T-helper 1 cell treated with Interleukin-12 subunit alpha and Interleukin-12 subunit beta and Interleukin-4 antibody, amounts not matched to agents 30 ng/mL and 1 ng/mL, for 36 hours (primary cell): Measurements from ENCODE around the gene ATM. TPM values are rescaled to one million over a fixed set of nuclear protein-coding genes. Genes with fewer than 3 reads are reported as not detected.

Experiments
- intact Hi-C: fragments of 100-400 bp; cut with micrococcal nuclease; formaldehyde crosslinking; loops from one replicate; pipeline ENCODE4 v1.15.1; 2024
- total RNA-seq: library from RNA; stranded (reverse); gene quantifications from 2 replicates; pipeline ENCODE4 v1.2.3, GENCODE V29; 2022

Gene ATM
- total RNA-seq, 1 donor from 2014 or later = 107 TPM

GRCh38 chr11:108221371-108221770, 1.5 kb upstream of the ATM start:
- intact Hi-C loops = loop anchor here (1.0 to 10.0 kb wide), 7 partner anchors 49 to 631 kb away; partner anchors contain the start of genes CUL5, RAB39A and SLC35F2

GRCh38 chr11:108221911-108222573, 825 bp upstream of the ATM start:
- intact Hi-C loops = loop anchor here (1.0 to 10.0 kb wide), 16 partner anchors 22 to 765 kb away; partner anchors contain the start of genes ACAT1, C11orf65, CUL5 and CWF19L2

- intact Hi-C loops = loop anchor here (1.0 to 10.0 kb wide), 7 partner anchors 55 to 658 kb away; partner anchors contain the start of genes ALKBH8, RAB39A and SLC35F2
Observed at GRCh38 chr11:108223348-108224149, 682 bp downstream of the ATM start.

- intact Hi-C loops = loop anchor here (2.0 to 10.0 kb wide), 6 partner anchors 54 to 628 kb away; partner anchors contain the start of genes RAB39A and SLC35F2
Observed at GRCh38 chr11:108224366-108224765, 1.5 kb downstream of the ATM start.

GRCh38 chr11:108224911-108225786, 2.3 kb downstream of the ATM start:
- intact Hi-C loops = loop anchor here (1.0 to 10.0 kb wide), 7 partner anchors 11 to 627 kb away; partner anchors contain the start of genes RAB39A and SLC35F2

- intact Hi-C loops = loop anchor here (10.0 kb wide), 1 partner anchor 509 kb away; no protein-coding TSS in a partner anchor
Observed at GRCh38 chr11:108226036-108226435, 3.2 kb downstream of the ATM start.

- intact Hi-C loops = loop anchor here (10.0 kb wide), 1 partner anchor 507 kb away; no protein-coding TSS in a partner anchor
Observed at GRCh38 chr11:108228251-108228650, 5.4 kb downstream of the ATM start.

GRCh38 chr11:108233277-108233945, 10.5 kb downstream of the ATM start:
- intact Hi-C loops = no loop called here

- intact Hi-C loops = loop anchor here (5.0 kb wide), 4 partner anchors 262 to 778 kb away; partner anchors contain the start of genes CWF19L2, EXPH5, POGLUT3 and SLC35F2
Observed at GRCh38 chr11:108235192-108235591, 12.3 kb downstream of the ATM start.

- intact Hi-C loops = loop anchor here (1.0 to 5.0 kb wide), 10 partner anchors 10 to 778 kb away; partner anchors contain the start of genes ACAT1, C11orf65, CWF19L2 and EXPH5
Observed at GRCh38 chr11:108235633-108236032, 12.8 kb downstream of the ATM start.

GRCh38 chr11:108237058-108237481, 14.2 kb downstream of the ATM start:
- intact Hi-C loops = loop anchor here (5.0 kb wide), 4 partner anchors 260 to 780 kb away; partner anchors contain the start of genes CWF19L2, EXPH5, POGLUT3 and SLC35F2

- intact Hi-C loops = loop anchor here (5.0 kb wide), 4 partner anchors 258 to 782 kb away; partner anchors contain the start of genes CWF19L2, EXPH5, POGLUT3 and SLC35F2
Observed at GRCh38 chr11:108239076-108239475, 16.2 kb downstream of the ATM start.

- intact Hi-C loops = loop anchor here (2.0 kb wide), 1 partner anchor 91 kb away; no protein-coding TSS in a partner anchor
Observed at GRCh38 chr11:108241330-108242037, 18.6 kb downstream of the ATM start.

- intact Hi-C loops = loop anchor here (2.0 kb wide), 1 partner anchor 90 kb away; no protein-coding TSS in a partner anchor
Observed at GRCh38 chr11:108242422-108242821, 19.6 kb downstream of the ATM start.

GRCh38 chr11:108246308-108246707, 23.4 kb downstream of the ATM start:
- intact Hi-C loops = no loop called here

GRCh38 chr11:108246885-108247284, 24.0 kb downstream of the ATM start:
- intact Hi-C loops = no loop called here

GRCh38 chr11:108253176-108253575, 30.3 kb downstream of the ATM start:
- intact Hi-C loops = no loop called here

GRCh38 chr11:108269583-108269982, 46.7 kb downstream of the ATM start:
- intact Hi-C loops = no loop called here
